Adipose tissue (tissue), 3 donors: Measurements from ENCODE around the gene GPER1. TPM values are rescaled to one million over a fixed set of nuclear protein-coding genes. Genes with fewer than 3 reads are reported as not detected.

ENCODE experiments used
- H3K27ac ChIP-seq: one replicate; pipeline ENCODE4 v1.5.1; 2013; ENCODE audit warnings: low read depth, low read length
- WGBS, 3 donors: extraction: QIAGEN DNeasy Blood & Tissue Kit; methylation state at CpG; one replicate each; pipeline ENCODE4 v1.1.7; 2013; 5-methylcytosine and 5-hydroxymethylcytosine counted together
- polyA plus RNA-seq, 3 donors: library from polyadenylated mRNA; stranded (reverse); fragments of 200-250 nt; gene quantifications; one replicate each; pipeline ENCODE4 v1.2.3, GENCODE V29; 2013
- donor health status: healthy with polysubstance abuse.
- donor health status: Bipolar disorder and iron deficiency.
- donor health status: healthy.

GPER1 gene
- polyA plus RNA-seq, 3 donors, result 1.5 to 11.1 (median 9.9) TPM

DNA sequence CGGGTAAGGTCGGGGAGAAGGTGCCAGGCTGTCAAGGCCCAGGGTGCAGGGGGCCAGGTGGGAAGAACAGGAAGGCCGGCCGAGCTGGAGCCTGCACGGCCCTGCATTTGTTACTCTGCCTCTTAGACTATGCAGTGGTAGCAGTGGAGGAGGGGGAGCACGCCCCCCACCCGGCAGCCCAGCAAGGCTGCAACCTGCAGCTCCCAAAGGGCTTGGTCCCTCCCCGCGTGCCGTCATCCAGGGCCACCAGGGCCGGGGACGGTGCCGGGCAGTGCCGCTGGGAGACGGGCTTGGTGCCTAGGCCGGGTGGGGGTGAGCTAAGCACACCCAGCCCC, 7.0 kb upstream of the GPER1 start:
- 89 to 97% (median 96%) methylated on average over 11 to 16 of the region's 16 CpGs for WGBS, 3 donors
- no peak overlapping the region for H3K27ac ChIP-seq

DNA sequence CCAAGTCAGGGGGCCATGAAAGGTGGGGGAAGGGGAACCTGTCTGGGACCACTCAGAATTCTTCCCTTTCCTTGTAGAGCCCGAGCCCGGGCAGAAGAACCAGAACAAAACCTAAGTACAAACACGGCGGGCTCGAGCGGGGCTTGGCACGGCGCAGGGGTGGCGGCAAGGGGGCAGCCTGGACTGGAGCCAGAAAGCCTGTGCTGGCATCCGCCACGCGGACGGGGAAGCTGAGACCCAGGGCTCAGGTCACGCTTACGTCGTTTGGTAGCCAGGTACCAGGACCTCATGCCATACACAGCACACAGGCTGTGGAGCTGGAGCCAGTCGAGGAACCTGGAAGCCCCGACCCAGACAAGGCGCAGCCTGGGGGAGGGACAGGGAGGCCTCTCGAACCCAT, 6.6 kb upstream of the GPER1 start:
- H3K27ac ChIP-seq, result no peak overlapping the region
- 85 to 89% (median 86%) methylated on average over 20 of the region's 20 CpGs for WGBS, 3 donors

DNA sequence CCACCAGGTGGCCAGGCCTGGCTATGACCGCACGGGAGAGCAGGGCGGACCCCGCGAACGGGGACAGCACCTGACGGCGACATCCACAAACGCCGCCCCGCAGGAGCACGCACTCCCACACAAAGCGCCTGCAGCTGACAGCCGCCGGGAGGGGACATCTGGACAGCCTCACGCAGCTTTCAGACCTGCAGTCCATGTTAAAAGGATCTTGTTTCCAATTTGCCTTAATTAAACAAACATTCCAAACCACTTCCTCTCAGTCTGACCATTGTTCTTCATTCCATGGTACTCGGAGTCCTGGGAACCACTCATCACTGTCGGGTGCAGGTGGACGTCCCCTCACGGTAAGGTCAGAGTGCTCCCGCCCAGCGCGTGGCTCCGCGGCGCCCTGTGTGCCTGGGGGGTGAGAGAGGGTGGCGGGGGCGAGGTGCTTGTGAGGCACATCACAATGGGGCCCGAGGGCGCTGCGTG, 5.9 kb upstream of the GPER1 start:
- H3K27ac ChIP-seq, result no peak overlapping the region
- 72% methylated on average over 31 of the region's 31 CpGs for WGBS, 3 donors

DNA sequence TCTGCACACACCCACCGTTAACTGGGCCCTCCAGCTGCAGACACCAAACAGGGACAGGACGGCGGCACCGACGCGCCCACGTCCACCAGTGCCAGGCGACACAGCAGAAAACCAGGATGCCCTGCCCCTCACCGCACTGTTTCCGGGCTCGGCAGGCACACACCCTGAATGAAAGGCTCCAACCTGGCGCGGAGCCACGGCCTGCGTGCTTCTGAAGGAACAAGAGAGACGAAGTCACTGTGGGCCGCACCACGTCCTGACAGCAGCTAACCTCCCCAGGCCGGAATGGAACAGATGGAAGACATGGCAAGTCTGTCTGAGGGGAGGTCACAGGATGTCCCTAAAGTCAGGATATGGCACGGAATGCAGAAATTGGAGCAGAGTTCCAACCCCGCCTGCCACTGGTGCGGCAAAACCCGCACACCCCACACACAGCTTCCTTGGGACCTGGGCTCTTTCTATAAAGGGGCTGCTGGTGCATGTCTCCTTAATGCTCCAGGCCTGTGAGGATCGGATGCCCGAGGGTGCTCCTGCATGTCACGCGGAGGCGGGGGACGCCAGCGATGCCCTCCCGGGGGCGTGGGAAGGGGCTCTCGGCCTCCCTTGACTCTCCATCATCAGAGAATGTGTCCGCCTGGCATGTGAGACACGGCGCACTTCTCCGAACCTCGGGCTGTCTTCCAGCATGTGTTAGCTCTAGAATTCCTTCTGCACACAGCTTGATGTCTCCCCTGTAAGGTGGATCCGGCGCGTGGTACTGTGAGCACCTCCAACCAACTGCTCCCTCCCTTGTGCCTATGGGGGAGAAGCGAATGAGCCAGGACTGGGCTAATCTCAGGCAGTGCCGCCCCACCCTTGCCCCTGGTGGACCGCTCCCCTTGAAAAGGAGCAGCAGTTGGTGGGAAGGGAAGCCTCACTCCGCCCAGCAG, 3.9 kb upstream of the GPER1 start:
- H3K27ac ChIP-seq, result no peak overlapping the region
- 73 to 89% (median 76%) methylated on average over 45 of the region's 45 CpGs for WGBS, 3 donors

DNA sequence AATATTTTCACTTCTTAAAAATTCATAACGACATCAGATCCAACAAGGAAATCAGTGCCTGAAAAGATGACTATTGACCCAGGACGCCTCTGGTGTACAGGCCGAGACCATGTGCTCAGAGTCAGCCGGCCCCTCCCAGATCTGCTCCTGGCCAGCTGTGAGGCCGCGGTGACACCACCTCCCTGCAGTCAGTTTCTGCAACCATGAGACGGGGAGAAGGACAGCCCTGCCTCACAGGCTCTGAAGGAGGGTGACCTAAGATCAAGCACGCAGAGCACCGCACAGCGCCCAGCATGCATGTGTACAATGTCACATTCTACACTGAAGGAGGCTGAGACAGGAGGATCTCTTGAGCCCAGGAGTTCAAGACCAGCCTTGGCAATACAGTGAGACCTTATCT, 2.6 kb upstream of the GPER1 start:
- 68 to 87% (median 73%) methylated on average over 10 of the region's 10 CpGs for WGBS, 3 donors
- H3K27ac ChIP-seq, result no peak overlapping the region

DNA sequence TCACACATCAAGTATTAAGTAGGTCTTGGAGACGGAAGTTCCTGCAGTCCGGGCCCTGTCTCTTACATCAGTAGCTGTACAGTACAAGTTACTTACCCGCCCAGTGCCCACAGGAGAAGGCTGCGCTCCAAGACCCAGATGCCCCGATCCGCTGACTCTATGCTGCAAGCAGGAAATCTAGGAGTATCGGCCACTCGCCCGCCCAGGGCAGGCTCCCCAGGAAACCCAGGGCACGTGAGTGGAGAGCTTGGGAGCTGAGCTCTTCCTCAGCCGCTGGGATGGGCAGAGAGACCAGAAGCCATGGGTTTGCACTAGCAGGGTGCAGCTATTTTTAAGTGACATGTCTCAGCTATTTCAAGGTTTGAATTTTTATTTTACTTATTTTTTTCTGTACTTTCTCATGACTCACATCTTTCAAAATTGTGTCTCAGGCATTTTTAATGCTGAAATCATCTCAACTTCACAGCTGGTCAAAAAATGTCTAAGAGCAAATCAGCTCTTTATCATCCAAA, 1.9 kb upstream of the GPER1 start:
- 79 to 94% (median 80%) methylated on average over 11 of the region's 11 CpGs for WGBS, 3 donors
- no peak overlapping the region for H3K27ac ChIP-seq

DNA sequence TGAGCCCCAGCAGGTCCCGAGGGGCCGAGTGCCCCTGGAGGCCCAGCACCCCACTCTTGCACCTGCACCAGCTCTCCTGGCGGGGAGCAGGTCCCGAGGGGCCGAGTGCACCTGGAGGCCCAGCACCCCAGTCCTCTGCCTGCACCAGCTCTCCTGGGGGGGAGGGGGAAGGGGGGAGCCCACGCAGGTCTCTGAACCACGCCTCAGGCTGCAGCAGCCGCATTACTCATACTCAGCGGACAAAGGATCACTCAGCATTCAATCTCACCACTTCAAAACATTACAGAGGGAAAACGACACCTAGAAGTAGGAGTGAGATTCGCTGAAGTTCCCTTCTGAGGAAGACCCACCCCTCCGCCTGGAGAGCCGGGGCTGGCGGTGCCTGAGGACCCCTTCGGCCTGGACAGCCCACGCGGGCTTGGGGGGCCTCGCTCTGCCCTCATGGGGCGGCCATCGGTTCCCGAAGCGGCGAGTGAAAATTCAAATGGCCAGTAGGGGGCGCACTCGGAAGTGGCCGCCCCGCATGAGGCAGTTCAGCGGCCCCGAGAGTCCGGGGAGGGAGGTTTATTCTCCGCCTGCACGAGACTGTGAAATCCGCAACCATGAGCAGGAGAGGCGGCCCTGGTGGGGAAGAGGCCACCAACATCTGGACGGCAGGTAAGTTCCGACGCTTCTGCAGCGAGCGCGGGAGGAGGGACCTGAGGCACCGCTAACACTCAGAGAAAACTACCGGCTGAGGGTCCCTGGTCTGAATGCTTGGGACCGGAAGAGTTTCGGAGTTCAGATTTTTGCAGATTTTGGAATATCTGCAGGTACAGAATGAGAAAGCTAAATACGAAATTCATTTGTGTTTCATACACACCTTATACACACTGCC, 1.1 kb upstream of the GPER1 start:
- 9 to 13% (median 11%) methylated on average over 44 to 45 of the region's 45 CpGs for WGBS, 3 donors
- no peak overlapping the region for H3K27ac ChIP-seq

DNA sequence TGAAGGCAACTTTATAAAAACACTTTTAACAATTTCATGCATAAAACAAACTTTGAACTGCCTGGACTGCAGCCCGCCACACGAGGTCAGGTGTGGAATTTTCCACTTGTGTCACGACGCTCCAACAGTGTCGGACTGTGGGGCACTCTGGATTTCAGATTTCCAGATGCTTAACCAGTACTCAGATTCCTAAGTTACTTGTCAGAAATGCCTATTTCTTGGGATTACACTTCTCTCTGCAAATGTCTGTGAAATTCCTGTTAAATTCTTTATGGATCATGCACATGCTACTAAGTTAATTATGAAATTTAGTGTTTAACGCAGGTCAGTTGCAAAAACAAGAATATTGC, 473 bp upstream of the GPER1 start:
- no peak overlapping the region for H3K27ac ChIP-seq
- WGBS, 3 donors, result 20 to 37% (median 36%) methylated on average over 6 of the region's 6 CpGs

DNA sequence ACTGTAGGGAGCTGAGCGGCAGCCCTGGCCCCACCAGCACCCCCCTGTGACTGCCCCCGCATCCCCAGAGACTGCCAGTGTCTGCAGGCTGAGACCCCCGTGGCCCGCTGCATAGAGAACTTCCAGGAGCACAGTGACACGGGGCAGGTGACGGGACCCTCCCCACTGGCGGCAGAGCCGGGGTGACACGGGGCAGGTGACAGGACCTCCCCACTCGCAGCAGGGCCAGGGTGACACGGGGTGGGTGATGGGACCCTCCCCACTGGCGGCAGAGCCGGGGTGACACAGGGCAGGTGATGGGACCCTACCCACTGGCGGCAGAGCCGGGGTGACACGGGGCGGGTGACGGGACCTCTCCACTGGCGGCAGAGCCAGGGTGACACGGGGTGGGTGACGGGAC, 2.3 kb downstream of the GPER1 start:
- WGBS, 3 donors, result 90 to 94% (median 93%) methylated on average over 17 to 21 of the region's 21 CpGs
- H3K27ac ChIP-seq, result no peak overlapping the region

DNA sequence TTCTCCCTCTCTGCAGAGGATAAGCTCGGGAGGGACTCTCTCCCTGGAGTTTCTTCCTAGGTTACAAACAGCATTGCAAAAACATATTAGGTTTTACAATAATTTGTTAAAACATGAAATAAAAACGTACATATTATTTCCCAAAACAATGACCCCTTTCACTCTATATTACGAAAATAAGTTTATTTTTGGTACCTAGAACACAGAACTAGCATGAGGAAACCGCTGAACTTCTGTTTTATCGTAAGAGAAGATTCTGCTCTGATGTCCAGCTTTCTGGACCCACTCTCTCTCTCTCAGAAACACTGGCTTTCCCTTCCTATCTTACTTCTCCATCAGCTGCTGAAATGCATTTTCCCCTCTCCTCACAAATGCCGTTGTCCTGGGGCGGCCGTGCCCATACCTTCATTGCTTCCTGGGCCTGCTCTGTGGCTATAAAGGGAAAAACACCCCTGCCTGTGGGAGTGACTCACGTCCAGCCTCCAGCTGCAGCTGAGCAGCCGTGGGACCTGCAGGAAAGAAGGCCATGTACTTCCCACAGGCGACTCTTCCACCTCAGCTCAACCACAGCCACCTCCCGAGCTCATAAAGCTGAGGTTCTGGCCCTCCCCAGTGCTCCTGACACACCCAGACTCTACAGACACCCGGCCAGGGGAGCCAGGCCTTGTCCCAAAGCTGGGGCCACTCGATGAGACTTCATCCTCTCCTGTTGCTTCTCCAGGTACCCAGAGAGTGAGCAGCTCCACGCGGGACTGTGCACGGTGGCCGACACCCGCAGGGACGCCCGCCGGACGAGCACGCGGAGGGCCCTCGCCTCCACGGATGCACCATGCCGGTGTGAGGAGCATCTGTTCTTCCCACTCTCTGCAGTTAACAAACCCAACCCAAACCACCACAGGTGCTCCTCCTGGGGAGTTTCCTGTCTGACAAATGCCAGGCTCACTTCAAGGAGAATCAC, 3.1 kb downstream of the GPER1 start:
- H3K27ac ChIP-seq, result no peak overlapping the region
- 69 to 89% (median 79%) methylated on average over 28 of the region's 28 CpGs for WGBS, 3 donors

DNA sequence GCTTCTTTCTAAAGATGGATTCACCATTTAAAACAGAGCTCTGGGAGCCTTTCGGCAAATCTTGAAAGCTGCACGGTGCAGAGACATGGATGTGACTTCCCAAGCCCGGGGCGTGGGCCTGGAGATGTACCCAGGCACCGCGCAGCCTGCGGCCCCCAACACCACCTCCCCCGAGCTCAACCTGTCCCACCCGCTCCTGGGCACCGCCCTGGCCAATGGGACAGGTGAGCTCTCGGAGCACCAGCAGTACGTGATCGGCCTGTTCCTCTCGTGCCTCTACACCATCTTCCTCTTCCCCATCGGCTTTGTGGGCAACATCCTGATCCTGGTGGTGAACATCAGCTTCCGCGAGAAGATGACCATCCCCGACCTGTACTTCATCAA, 3.7 kb downstream of the GPER1 start:
- no peak overlapping the region for H3K27ac ChIP-seq
- 94 to 98% (median 96%) methylated on average over 18 of the region's 18 CpGs for WGBS, 3 donors

DNA sequence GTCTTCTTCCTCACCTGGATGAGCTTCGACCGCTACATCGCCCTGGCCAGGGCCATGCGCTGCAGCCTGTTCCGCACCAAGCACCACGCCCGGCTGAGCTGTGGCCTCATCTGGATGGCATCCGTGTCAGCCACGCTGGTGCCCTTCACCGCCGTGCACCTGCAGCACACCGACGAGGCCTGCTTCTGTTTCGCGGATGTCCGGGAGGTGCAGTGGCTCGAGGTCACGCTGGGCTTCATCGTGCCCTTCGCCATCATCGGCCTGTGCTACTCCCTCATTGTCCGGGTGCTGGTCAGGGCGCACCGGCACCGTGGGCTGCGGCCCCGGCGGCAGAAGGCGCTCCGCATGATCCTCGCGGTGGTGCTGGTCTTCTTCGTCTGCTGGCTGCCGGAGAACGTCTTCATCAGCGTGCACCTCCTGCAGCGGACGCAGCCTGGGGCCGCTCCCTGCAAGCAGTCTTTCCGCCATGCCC, 4.3 kb downstream of the GPER1 start:
- 94 to 97% (median 95%) methylated on average over 38 to 40 of the region's 40 CpGs for WGBS, 3 donors
- H3K27ac ChIP-seq, result no peak overlapping the region

DNA sequence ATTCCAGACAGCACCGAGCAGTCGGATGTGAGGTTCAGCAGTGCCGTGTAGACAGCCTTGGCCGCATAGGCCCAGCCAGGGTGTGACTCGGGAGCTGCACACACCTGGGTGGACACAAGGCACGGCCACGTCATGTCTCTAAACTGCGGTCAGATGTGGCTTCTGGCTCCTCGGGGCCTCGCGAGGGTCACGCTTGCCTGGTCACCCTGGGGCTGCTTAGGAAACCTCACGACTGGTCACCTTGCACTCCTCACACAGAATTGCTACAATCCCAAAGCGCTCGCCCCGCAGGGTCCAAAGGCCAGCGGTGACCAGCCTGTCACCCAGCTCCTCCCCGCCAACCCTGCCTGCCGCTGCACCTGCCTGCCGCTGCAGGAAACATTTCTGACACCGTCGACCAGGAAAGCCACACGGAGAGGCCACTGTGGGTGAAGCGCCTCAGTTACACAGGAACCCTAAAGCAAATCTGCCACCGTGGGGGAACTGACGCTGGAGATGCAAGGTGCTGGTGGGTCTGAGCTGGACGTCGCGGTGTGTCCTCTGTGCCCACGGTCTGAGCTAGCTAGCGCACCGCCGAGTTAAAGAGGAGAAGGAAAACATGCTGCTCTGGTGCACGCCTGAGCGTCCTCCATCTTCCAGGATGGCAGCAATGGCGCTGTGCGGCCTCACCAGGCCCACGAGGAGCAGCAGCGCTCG, 5.0 kb downstream of the GPER1 start:
- no peak overlapping the region for H3K27ac ChIP-seq
- WGBS, 3 donors, result 87 to 93% (median 90%) methylated on average over 40 of the region's 40 CpGs

DNA sequence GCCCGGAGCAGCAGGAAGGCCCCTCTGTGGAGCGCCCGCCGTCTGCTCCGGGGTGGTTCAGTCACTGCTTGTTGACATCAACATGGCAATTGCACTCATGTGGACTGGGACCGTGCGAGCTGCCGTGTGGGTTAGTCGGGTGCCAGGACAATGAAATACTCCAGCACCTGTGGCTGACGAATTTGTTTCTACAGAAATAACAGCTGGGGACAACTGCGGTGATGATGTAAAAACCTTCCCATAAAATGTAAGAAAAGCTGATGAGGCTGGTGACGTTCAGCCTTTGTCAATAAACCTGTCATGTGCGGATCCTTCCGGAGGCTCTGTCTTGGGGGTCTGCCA, 5.6 kb downstream of the GPER1 start:
- H3K27ac ChIP-seq, result no peak overlapping the region
- WGBS, 3 donors, result 79 to 89% (median 85%) methylated on average over 14 of the region's 14 CpGs

DNA sequence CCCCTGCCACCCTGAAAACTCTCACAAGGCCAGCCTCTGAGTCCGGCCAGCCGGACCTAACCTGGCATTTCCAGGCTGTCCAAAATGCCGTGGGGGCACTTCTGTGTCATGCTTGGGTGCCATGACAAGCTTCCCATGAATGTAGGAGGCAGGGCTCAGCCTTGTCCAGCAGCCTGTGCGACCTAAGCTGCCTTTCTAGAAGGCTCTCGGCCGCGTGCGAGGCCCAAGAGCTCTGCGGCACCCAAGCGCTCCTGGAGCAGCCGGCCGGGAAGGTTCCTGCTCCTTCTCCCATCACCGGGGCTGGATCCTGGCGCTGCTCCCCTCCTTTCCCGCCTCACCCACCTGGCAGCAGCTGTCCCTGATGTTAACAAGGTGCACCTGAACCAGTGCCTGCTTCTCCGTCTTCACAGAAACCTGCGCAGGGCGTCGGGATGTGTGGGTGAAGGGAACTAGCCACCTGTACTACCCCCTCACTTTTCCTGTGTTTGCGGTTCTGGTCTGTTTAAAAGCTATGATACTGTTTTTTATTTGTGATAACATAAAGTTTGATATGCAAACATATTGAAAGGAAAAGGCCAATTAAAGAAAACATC, 6.1 kb downstream of the GPER1 start:
- 90 to 91% (median 91%) methylated on average over 20 of the region's 20 CpGs for WGBS, 3 donors
- no peak overlapping the region for H3K27ac ChIP-seq

DNA sequence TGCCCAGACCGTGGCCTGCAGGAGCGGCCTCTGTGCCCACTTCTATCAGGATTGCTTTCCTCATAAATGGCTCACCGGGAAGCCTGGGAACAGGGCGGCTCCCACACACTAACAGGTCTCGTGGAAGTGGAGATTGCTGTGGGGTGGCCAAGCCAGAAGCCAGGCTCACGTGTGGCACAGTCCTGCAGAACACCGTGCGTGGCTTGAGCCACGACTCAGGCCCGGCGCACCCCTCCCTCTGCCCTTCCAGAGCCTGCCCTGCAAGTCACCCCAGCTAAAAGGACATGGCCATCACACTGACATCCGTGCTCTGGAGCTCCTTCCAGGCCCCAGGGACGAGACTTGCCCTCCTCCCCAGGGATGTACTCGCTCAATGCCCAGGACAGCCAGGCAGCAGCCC, 7.0 kb downstream of the GPER1 start:
- WGBS, 3 donors, result 76 to 89% (median 83%) methylated on average over 13 to 14 of the region's 14 CpGs
- H3K27ac ChIP-seq, result no peak overlapping the region

DNA sequence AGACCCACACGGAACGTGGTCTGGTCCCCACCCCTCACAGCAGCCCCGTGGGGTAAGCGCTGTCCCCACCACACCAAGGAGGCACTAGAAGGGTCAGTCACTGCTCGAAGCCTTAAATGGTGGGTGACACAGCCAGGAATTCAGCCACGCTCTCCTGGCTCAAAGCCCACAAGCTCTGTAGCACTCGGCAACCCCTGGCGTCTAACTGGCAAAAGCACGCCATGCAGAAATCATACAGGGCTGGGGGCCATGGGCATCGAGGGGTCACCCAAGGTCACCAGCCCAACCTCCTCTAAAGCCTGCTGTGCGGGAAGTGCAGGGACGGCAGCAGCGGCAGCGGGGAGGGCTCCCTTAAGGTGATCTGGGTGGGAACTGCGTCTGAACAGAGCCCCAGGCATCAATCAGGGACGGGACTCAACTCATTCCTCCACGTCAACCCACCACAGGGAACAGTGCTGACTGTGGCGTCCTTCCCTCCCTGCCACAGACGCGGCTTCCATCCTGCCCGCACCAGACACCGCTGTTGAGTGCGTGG, 7.8 kb downstream of the GPER1 start:
- H3K27ac ChIP-seq, result no peak overlapping the region
- WGBS, 3 donors, result 78 to 85% (median 80%) methylated on average over 23 of the region's 23 CpGs
